ENCODE measurements around the gene WNT7B.
A peak's percentile ranks its signal among the peaks of the same experiment; 100 is the strongest.

The WNT7B gene

GRCh38 chr22:45996241-45997076 lies 19.5 kb upstream of the WNT7B start:
- no peak for TF ChIP-seq ZFP30 (CRISPR knock-in tag; IDR thresholded peaks at IDR 0.05)
- TF ChIP-seq TOX (CRISPR knock-in tag; IDR thresholded peaks at IDR 0.05; ENCODE audit: borderline replicate concordance): no peak
- no peak for TF ChIP-seq RARB (CRISPR knock-in tag; IDR thresholded peaks at IDR 0.05)
- TF ChIP-seq BACH2 (CRISPR knock-in tag; IDR thresholded peaks at IDR 0.05; ENCODE audit: borderline replicate concordance): no peak
- no peak for TF ChIP-seq TCF4 (CRISPR knock-in tag; IDR thresholded peaks at IDR 0.05; ENCODE audit: borderline replicate concordance)
- no peak for TF ChIP-seq ARNTL (CRISPR knock-in tag; IDR thresholded peaks at IDR 0.05; ENCODE audit: borderline replicate concordance, low read depth)
- no peak for TF ChIP-seq CSDC2 (CRISPR knock-in tag; IDR thresholded peaks at IDR 0.05)
- TF ChIP-seq ESRRG (CRISPR knock-in tag; IDR thresholded peaks at IDR 0.05): no peak
- TF ChIP-seq OSR1 (CRISPR knock-in tag; IDR thresholded peaks at IDR 0.05): no peak
- no peak for TF ChIP-seq ZC3H10 (CRISPR knock-in tag; IDR thresholded peaks at IDR 0.05)
- TF ChIP-seq PPARA (CRISPR knock-in tag; IDR thresholded peaks at IDR 0.05; ENCODE audit: borderline replicate concordance): no peak
- TF ChIP-seq SNAI2 (CRISPR knock-in tag; IDR thresholded peaks at IDR 0.05): no peak
- no peak for TF ChIP-seq CREB5 (CRISPR knock-in tag; IDR thresholded peaks at IDR 0.05; ENCODE audit: low read depth)
- TF ChIP-seq ZNF70 (CRISPR knock-in tag; IDR thresholded peaks at IDR 0.05): no peak
- no peak for TF ChIP-seq ZFP3 (CRISPR knock-in tag; IDR thresholded peaks at IDR 0.05)
- TF ChIP-seq, protein P1, sequence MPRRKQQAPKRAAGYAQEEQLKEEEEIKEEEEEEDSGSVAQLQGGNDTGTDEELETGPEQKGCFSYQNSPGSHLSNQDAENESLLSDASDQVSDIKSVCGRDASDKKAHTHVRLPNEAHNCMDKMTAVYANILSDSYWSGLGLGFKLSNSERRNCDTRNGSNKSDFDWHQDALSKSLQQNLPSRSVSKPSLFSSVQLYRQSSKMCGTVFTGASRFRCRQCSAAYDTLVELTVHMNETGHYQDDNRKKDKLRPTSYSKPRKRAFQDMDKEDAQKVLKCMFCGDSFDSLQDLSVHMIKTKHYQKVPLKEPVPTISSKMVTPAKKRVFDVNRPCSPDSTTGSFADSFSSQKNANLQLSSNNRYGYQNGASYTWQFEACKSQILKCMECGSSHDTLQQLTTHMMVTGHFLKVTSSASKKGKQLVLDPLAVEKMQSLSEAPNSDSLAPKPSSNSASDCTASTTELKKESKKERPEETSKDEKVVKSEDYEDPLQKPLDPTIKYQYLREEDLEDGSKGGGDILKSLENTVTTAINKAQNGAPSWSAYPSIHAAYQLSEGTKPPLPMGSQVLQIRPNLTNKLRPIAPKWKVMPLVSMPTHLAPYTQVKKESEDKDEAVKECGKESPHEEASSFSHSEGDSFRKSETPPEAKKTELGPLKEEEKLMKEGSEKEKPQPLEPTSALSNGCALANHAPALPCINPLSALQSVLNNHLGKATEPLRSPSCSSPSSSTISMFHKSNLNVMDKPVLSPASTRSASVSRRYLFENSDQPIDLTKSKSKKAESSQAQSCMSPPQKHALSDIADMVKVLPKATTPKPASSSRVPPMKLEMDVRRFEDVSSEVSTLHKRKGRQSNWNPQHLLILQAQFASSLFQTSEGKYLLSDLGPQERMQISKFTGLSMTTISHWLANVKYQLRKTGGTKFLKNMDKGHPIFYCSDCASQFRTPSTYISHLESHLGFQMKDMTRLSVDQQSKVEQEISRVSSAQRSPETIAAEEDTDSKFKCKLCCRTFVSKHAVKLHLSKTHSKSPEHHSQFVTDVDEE (CRISPR knock-in tag; IDR thresholded peaks at IDR 0.05): no peak
- no peak for TF ChIP-seq ISL1 (CRISPR knock-in tag; IDR thresholded peaks at IDR 0.05)

GRCh38 chr22:45995405-45996101 lies 18.6 kb upstream of the WNT7B start:
- no peak for ATAC-seq
- TF ChIP-seq ZC3H10 (CRISPR knock-in tag; IDR thresholded peaks at IDR 0.05) (no peak), ISL1 (CRISPR knock-in tag; IDR thresholded peaks at IDR 0.05) (no peak), CSDC2 (CRISPR knock-in tag; IDR thresholded peaks at IDR 0.05) (no peak), PATZ1 (CRISPR knock-in tag; IDR thresholded peaks at IDR 0.05; ENCODE audit: borderline replicate concordance) (no peak), ARNTL (CRISPR knock-in tag; IDR thresholded peaks at IDR 0.05; ENCODE audit: borderline replicate concordance, low read depth) (no peak), ZFP30 (CRISPR knock-in tag; IDR thresholded peaks at IDR 0.05) (no peak), CSRNP3 (CRISPR knock-in tag; IDR thresholded peaks at IDR 0.05) (no peak), SNAI2 (CRISPR knock-in tag; IDR thresholded peaks at IDR 0.05) (no peak), ZNF70 (CRISPR knock-in tag; IDR thresholded peaks at IDR 0.05) (no peak), RARB (CRISPR knock-in tag; IDR thresholded peaks at IDR 0.05) (no peak), ZNF565 (CRISPR knock-in tag; conservative IDR thresholded peaks at IDR 0.05; ENCODE audit: low read depth) (no peak), ZFP3 (CRISPR knock-in tag; IDR thresholded peaks at IDR 0.05) (no peak), TCF4 (CRISPR knock-in tag; IDR thresholded peaks at IDR 0.05; ENCODE audit: borderline replicate concordance) (no peak)

More at GRCh38 chr22:45996241-45997076, 19.5 kb upstream of the WNT7B start:
- peak; percentile 69 for ATAC-seq
